SJSA1 (cell line): Measurements from ENCODE around the gene IP6K3. TPM values are rescaled to one million over a fixed set of nuclear protein-coding genes. Genes with fewer than 3 reads are reported as not detected.

Experiments used
- DNase-seq, 2 experiments: peaks; one replicate each; pipeline ENCODE4 v3.0.0-alpha.2; 2015 to 2020; ENCODE audit warnings: low spot score in 2 of 2, low read depth in 1 of 2
- H3K27ac ChIP-seq: fragments of 250-450 bp; sonication (Bioruptor Pico); 2 replicates; pipeline ENCODE4 v1.5.1; 2020; ENCODE audit warnings: mild to moderate bottlenecking, moderate library complexity
- H3K27me3 ChIP-seq: fragments of 250-450 bp; sonication (Bioruptor Pico); replicated peaks from 2 replicates; pipeline ENCODE4 v1.5.1; 2020; ENCODE audit warnings: mild to moderate bottlenecking, moderate library complexity
- H3K36me3 ChIP-seq: fragments of 250-450 bp; sonication (Bioruptor Pico); 2 replicates; pipeline ENCODE4 v1.5.1; 2020; ENCODE audit warnings: mild to moderate bottlenecking
- H3K4me1 ChIP-seq: fragments of 250-450 bp; sonication (Bioruptor Pico); replicated peaks from 2 replicates; pipeline ENCODE4 v1.6.1; 2021; ENCODE audit warnings: mild to moderate bottlenecking
- H3K4me3 ChIP-seq: fragments of 250-450 bp; sonication (Bioruptor Pico); 2 replicates; pipeline ENCODE4 v1.5.1; 2020; ENCODE audit warnings: mild to moderate bottlenecking
- H3K9me3 ChIP-seq: fragments of 250-450 bp; sonication (Bioruptor Pico); replicated peaks from 2 replicates; pipeline ENCODE4 v1.5.1; 2020; ENCODE audit warnings: mild to moderate bottlenecking
- total RNA-seq: library from RNA; depleted of rRNA; stranded (reverse); fragments of >200 nt; shearing (Covaris generic); gene quantifications from 2 replicates; pipeline ENCODE4 v1.2.3, GENCODE V29; 2014

The IP6K3 gene
- total RNA-seq, 1 experiment from 2014 or later: 5.3 TPM

DNA sequence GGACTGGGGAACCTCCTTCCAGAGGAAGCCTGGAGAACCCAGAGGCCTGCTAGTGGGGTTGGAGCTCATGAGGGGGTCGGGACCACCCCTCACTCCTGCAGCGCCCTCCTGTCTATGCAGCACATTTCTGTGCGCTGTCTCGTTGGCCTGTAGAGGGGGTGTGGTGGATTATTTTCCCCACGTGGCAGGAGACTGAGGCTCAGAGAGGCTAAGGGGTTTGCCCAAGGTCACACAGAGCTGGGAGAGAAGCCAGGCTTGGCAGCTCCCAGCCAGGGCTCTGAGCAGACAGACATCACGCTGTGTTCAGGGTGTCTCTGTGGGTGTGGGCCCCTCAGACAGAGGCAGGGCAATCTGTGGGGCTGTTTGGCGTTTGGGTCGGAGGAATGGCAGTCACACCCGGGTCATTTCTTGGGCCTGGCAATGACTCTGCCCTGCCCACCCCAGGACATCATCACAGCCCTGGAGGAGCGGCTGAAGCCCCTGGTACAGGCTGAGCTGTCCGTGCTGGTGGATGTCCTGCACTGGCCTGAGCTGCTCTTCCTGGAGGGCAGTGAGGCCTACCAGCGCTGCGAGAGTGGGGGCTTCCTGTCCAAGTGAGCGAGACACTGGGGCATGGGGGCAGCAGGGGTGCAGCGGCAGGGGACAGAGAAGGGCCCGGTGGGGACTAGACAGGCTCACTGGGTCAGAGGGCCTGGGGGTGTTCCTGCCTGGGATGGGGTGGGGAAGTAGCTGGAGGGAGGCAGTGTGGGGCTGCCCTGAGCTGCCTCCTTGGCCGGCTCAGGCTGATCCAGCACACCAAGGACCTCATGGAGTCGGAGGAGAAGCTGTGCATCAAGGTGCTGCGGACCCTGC is 62.9 kb downstream of the IP6K3 start:
- peaks cover 76% of the 10 kb centered on the region for H3K36me3 ChIP-seq
- no peak for DNase-seq
- H3K4me3 ChIP-seq: no peak overlapping the region
- peaks cover 1% of the 10 kb centered on the region; the same call in 1 of the 2 replicates for H3K4me1 ChIP-seq
- H3K27ac ChIP-seq: no peak overlapping the region
- no peaks in the 10 kb centered on the region for H3K9me3 ChIP-seq
- no peaks in the 10 kb centered on the region for H3K27me3 ChIP-seq

- no peak for DNase-seq
- no peak overlapping the region for H3K4me3 ChIP-seq
- no peaks in the 10 kb centered on the region for H3K9me3 ChIP-seq
- H3K4me1 ChIP-seq: no peaks in the 10 kb centered on the region
- no peaks in the 10 kb centered on the region for H3K27me3 ChIP-seq
- H3K36me3 ChIP-seq: peaks cover 75% of the 10 kb centered on the region
- no peak overlapping the region for H3K27ac ChIP-seq
Measured at GRCh38 chr6:33683051-33683571, 63.6 kb downstream of the IP6K3 start.

- H3K4me1 ChIP-seq: peaks cover 4% of the 10 kb centered on the region
- no peaks in the 10 kb centered on the region for H3K27me3 ChIP-seq
- no peak for DNase-seq
- H3K27ac ChIP-seq: no peak overlapping the region
- H3K36me3 ChIP-seq: peaks cover 75% of the 10 kb centered on the region
- no peaks in the 10 kb centered on the region for H3K9me3 ChIP-seq
- H3K4me3 ChIP-seq: no peak overlapping the region
Measured at GRCh38 chr6:33682341-33682740, 64.4 kb downstream of the IP6K3 start.

- H3K4me1 ChIP-seq: peaks cover 24% of the 10 kb centered on the region
- H3K27ac ChIP-seq: no peak overlapping the region
- H3K27me3 ChIP-seq: no peaks in the 10 kb centered on the region
- H3K36me3 ChIP-seq: peaks cover 79% of the 10 kb centered on the region
- no peak for DNase-seq
- H3K9me3 ChIP-seq: no peaks in the 10 kb centered on the region
- no peak overlapping the region for H3K4me3 ChIP-seq
Measured at GRCh38 chr6:33679761-33680160, 66.9 kb downstream of the IP6K3 start.

DNA sequence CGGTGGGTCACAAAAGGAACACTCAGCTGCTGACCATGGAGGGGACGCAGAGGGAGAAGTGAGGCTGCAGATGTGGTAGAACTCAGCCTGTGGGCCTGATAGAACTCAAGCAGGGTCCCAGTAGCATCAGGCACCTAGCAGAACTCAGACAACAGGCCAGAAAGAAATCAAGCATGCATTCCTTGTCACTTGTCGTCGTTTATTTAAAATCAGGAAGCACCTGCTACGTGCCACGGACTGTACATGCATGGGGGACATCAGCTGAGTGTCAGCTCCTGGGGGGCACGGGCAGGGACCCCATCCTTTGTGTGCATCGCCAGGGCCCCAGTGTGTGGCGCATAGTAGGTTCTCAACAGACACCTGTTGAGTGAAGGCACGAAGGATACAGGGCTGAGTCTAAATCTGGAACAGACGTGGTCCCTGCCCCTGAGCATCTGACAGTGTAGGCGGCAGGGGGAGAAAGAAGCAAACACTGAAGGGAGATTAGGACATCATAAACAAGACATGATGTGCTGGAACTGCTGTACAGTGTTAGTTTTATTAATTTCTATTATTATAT is 67.7 kb downstream of the IP6K3 start:
- peaks cover 26% of the 10 kb centered on the region for H3K4me1 ChIP-seq
- H3K27me3 ChIP-seq: no peaks in the 10 kb centered on the region
- H3K27ac ChIP-seq: no peak overlapping the region
- H3K36me3 ChIP-seq: peaks cover 79% of the 10 kb centered on the region
- DNase-seq: no peak
- H3K9me3 ChIP-seq: no peaks in the 10 kb centered on the region
- H3K4me3 ChIP-seq: no peak overlapping the region

GRCh38 chr6:33678233-33678931 is 68.3 kb downstream of the IP6K3 start:
- no peaks in the 10 kb centered on the region for H3K9me3 ChIP-seq
- no peak overlapping the region for H3K4me3 ChIP-seq
- no peak for DNase-seq
- H3K27me3 ChIP-seq: no peaks in the 10 kb centered on the region
- peaks cover 79% of the 10 kb centered on the region for H3K36me3 ChIP-seq
- no peak overlapping the region for H3K27ac ChIP-seq
- H3K4me1 ChIP-seq: peaks cover 28% of the 10 kb centered on the region

DNA sequence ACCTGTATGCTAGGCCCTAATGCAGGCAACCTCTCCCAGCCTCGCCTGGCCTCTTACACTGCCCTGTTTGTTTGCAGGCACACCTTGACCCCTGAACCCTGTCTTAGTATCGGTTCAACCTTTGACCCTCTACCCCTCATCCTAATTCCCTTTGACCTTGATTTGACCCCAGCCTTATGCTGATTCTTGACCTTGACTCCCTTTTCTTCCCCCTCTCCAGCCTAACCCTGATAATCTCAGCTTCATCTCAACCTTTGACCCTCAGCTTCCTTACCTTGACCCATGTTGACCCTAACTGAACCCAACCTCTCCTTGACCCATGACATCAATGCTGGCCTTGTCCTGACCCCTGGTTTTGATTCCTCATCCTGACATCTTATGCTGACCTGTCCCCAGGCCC is 69.0 kb downstream of the IP6K3 start:
- DNase-seq: no peak
- peaks cover 75% of the 10 kb centered on the region for H3K36me3 ChIP-seq
- peak overlapping the region; percentile 42; the same call in 1 of the 2 replicates for H3K27ac ChIP-seq
- H3K4me3 ChIP-seq: no peak overlapping the region
- no peaks in the 10 kb centered on the region for H3K9me3 ChIP-seq
- peaks cover 35% of the 10 kb centered on the region for H3K4me1 ChIP-seq
- no peaks in the 10 kb centered on the region for H3K27me3 ChIP-seq

GRCh38 chr6:33677143-33677660 is 69.5 kb downstream of the IP6K3 start:
- H3K27ac ChIP-seq: peak overlapping the region; percentile 42; the same call in 1 of the 2 replicates
- no peak for DNase-seq
- H3K27me3 ChIP-seq: no peaks in the 10 kb centered on the region
- H3K4me1 ChIP-seq: peaks cover 39% of the 10 kb centered on the region
- H3K9me3 ChIP-seq: no peaks in the 10 kb centered on the region
- peaks cover 74% of the 10 kb centered on the region for H3K36me3 ChIP-seq
- H3K4me3 ChIP-seq: no peak overlapping the region

DNA sequence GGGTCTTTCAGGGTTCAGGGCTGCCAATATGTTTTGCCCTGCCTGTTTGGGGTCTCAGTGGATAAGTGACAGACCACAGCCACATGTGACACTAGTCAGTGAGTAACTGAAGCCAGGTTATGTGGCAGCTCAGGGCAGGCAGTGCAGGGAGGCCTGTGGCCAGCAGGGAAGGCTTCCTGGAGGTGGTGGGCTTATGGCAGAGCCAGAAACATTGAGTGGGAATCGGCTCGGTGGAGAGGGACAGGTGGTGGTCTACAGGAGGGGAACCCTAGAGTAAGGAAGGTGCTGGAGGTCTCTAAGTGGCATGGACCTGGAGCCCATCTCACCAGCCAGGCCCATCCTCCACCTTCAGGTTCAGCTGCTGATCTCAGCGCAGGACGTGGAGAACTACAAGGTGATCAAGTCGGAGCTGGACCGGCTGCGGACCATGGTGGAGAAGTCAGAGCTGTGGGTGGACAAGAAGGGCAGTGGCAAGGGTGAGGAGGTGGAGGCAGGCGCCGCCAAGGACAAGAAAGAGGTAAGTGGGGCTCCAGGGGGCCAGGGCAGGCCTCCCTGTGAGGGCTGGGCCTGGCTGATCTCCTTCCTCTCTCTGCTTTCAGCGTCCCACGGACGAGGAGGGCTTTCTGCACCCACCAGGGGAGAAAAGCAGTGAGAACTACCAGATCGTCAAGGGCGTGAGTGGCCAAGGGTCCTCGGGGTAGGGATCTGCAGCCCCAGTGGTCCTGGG is 70.1 kb downstream of the IP6K3 start:
- Histone ChIP-seq H3K36me3 (peaks cover 78% of the 10 kb centered on the region), H3K9me3 (no peaks in the 10 kb centered on the region), H3K4me3 (no peak overlapping the region), H3K27me3 (no peaks in the 10 kb centered on the region), H3K4me1 (peaks cover 39% of the 10 kb centered on the region), H3K27ac (peak overlapping the region; percentile 42; the same call in 1 of the 2 replicates)
- no peak for DNase-seq

GRCh38 chr6:33675968-33676367 is 70.7 kb downstream of the IP6K3 start:
- no peak overlapping the region for H3K27ac ChIP-seq
- peaks cover 78% of the 10 kb centered on the region for H3K36me3 ChIP-seq
- peaks cover 39% of the 10 kb centered on the region for H3K4me1 ChIP-seq
- no peak overlapping the region for H3K4me3 ChIP-seq
- no peaks in the 10 kb centered on the region for H3K27me3 ChIP-seq
- DNase-seq: no peak
- H3K9me3 ChIP-seq: no peaks in the 10 kb centered on the region

- Histone ChIP-seq H3K4me1 (peaks cover 39% of the 10 kb centered on the region), H3K27me3 (no peaks in the 10 kb centered on the region), H3K36me3 (peaks cover 79% of the 10 kb centered on the region), H3K9me3 (no peaks in the 10 kb centered on the region), H3K27ac (no peak overlapping the region), H3K4me3 (no peak overlapping the region)
- DNase-seq: no peak
Measured at GRCh38 chr6:33673851-33674250, 72.9 kb downstream of the IP6K3 start.

DNA sequence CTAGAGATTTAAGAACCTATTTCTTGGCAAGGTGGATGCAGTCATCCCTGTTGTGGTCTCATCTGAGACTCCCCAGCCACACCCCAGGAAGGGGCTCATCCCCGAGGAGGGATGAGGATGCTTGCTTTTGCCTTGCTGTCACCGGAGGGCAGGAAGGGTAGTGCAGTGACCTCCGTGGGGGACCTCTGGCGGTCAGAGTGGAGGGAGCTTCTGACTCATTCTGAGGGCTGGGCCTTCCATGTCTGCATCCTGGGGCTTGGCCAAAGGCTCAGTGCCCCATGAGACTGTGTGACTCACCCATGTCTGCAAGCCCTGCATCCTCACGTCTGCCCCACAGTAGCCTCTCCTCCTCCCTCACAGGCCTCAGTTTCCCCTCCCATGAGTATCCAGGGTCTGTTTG is 73.9 kb downstream of the IP6K3 start:
- H3K4me3 ChIP-seq: no peak overlapping the region
- peaks cover 39% of the 10 kb centered on the region for H3K4me1 ChIP-seq
- H3K27ac ChIP-seq: no peak overlapping the region
- no peaks in the 10 kb centered on the region for H3K9me3 ChIP-seq
- H3K36me3 ChIP-seq: peaks cover 80% of the 10 kb centered on the region
- no peaks in the 10 kb centered on the region for H3K27me3 ChIP-seq
- DNase-seq: peak; percentile 73 to 94

- no peaks in the 10 kb centered on the region for H3K9me3 ChIP-seq
- peaks cover 80% of the 10 kb centered on the region for H3K36me3 ChIP-seq
- H3K4me1 ChIP-seq: peaks cover 28% of the 10 kb centered on the region
- no peak overlapping the region for H3K27ac ChIP-seq
- DNase-seq: no peak
- H3K4me3 ChIP-seq: no peak overlapping the region
- no peaks in the 10 kb centered on the region for H3K27me3 ChIP-seq
Measured at GRCh38 chr6:33671744-33672072, 75.0 kb downstream of the IP6K3 start.
